Body of pancreas (tissue), 4 donors: ENCODE results near the gene ZNF43. TPM values are rescaled to one million over a fixed set of nuclear protein-coding genes. Genes with fewer than 3 reads are reported as not detected.
A peak's percentile ranks its signal among the peaks of the same experiment; 100 is the strongest.
"Not testable (repeated sequence)": the region's sequence is repeated elsewhere in the genome, so short reads cannot be mapped to it uniquely, and the experiment has no call there.

Source experiments
- ATAC-seq: fragments of 150-250 bp; one replicate; pipeline ENCODE4 v1.9.1; 2016
- DNase-seq, 4 donors: peaks; one replicate each; pipeline ENCODE4 v3.0.0-alpha.2; 2019
- H3K27ac ChIP-seq, 4 donors: fragments of 200-600 bp; sonication (generic); 1 replicate in 3 of 4; 2 replicates in 1 of 4; pipeline versions ENCODE4 v1.5.1 to v1.6.1; 2016 to 2019; ENCODE audit warnings: mild to moderate bottlenecking in 1 of 4, mixed read lengths in 1 of 4, moderate library complexity in 1 of 4
- H3K27me3 ChIP-seq, 2 donors: fragments of 200-600 bp; sonication (generic); one replicate each; pipeline ENCODE4 v1.6.0; 2016; ENCODE audit warnings: mild to moderate bottlenecking in 1 of 2
- H3K36me3 ChIP-seq, 2 donors: fragments of 200-600 bp; sonication (generic); replicated peaks in 1 of 2; 2 replicates each; pipeline ENCODE4 v1.5.1; 2016; ENCODE audit warnings: low read depth in 2 of 2; ENCODE audit not compliant: insufficient read depth in 1 of 2
- H3K4me1 ChIP-seq: fragments of 200-600 bp; sonication (generic); one replicate; pipeline ENCODE4 v1.6.0; 2016
- H3K4me3 ChIP-seq, 2 donors: fragments of 200-600 bp; sonication (generic); 1 replicate in 1 of 2; 2 replicates in 1 of 2; pipeline ENCODE4 v1.5.1; 2016 to 2019
- H3K9me3 ChIP-seq, 3 donors: fragments of 200-600 bp; sonication (generic); 1 replicate in 2 of 3; 2 replicates in 1 of 3; pipeline ENCODE4 v1.5.1; 2016
- POLR2A ChIP-seq, 3 donors: fragments of 450-650 bp; IDR thresholded peaks; one replicate each; pipeline ENCODE4 v1.6.1; 2016; ENCODE audit warnings: antibody characterized with exemption in 3 of 3, mild to moderate bottlenecking in 2 of 3
- WGBS, 2 donors: methylation state at CpG; one replicate each; pipeline ENCODE4 v1.1.5; 2017; 5-methylcytosine and 5-hydroxymethylcytosine counted together
- intact Hi-C: fragments of 100-400 bp; cut with DNase I; formaldehyde crosslinking; loops from one replicate; pipeline ENCODE4 v1.15.1; 2023
- total RNA-seq, 2 donors: library from RNA; depleted of rRNA; stranded (reverse); fragments of >200 nt; gene quantifications; one replicate each; pipeline ENCODE4 v1.1.0, GENCODE V29; 2016
- TF ChIP-seq, protein P1 (sequence below), 7 experiments: fragments of 450-650 bp in 4 of 7; fragments of 200-600 bp in 3 of 7; sonication (generic) in 3 of 7; IDR thresholded peaks; one replicate each; pipeline ENCODE4 v1.5.1; 2016 to 2019; ENCODE audit warnings: antibody characterized with exemption in 7 of 7

The ZNF43 gene
- total RNA-seq, 2 donors from 2014 or later, result 8.6 to 9.6 TPM

DNA sequence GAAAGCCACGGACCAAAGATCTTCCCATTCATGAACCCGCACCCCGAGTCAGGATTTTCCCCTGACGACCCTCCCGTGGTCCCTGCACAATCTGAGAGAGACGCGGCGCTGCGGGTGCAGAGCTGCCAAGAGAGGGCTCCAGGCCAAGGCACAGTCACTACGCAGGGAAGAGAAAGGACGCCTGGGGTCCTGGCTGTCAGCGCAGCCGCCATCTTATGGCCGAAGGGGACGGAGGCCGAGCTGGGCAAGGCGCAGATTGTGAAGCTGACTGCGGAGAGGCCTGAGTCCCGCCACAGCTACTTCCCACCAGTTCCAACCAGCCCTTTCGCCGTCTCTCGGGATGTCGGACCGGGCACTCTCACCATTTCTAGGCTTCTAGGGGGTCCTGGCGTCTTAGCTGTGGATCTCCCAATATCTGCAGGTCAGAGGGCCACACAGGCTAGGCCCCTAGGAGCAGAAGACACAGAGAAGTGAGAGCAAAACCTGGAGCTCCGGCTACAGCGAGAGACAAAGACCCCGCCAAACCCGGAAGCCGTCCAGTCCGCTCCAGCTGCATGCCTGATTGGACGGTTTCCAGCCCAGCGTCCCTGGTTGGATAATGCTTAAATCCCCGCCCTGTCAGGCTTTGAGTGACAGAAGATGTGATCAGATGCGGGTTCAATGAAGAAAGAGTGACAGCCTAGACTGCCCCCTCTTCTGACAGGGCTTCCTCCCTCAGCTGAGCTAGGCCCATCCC is 68.7 kb downstream of the ZNF43 start, which contains the start of gene ZNF100:
ZNF100 (minus strand) TSS at position 515 of the 736 bp plus-strand sequence; CDS start at position 365, 150 bp downstream.
- H3K36me3 ChIP-seq, result peaks cover 0 to 2% of the 10 kb centered on the region in 2 donors
- DNase-seq, result peak; percentile 92 to 95 (median 92)
- peak; percentile 95 for ATAC-seq
- TF ChIP-seq POLR2A (IDR thresholded peaks at IDR 0.05), result peak; percentile 42 to 88 (median 73)
- TF ChIP-seq, protein P1, sequence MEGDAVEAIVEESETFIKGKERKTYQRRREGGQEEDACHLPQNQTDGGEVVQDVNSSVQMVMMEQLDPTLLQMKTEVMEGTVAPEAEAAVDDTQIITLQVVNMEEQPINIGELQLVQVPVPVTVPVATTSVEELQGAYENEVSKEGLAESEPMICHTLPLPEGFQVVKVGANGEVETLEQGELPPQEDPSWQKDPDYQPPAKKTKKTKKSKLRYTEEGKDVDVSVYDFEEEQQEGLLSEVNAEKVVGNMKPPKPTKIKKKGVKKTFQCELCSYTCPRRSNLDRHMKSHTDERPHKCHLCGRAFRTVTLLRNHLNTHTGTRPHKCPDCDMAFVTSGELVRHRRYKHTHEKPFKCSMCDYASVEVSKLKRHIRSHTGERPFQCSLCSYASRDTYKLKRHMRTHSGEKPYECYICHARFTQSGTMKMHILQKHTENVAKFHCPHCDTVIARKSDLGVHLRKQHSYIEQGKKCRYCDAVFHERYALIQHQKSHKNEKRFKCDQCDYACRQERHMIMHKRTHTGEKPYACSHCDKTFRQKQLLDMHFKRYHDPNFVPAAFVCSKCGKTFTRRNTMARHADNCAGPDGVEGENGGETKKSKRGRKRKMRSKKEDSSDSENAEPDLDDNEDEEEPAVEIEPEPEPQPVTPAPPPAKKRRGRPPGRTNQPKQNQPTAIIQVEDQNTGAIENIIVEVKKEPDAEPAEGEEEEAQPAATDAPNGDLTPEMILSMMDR (IDR thresholded peaks at IDR 0.05), result no peak
- H3K27ac ChIP-seq, result peak within 1 kb of the TSS; percentile 58 to 91 (median 88)
- H3K27me3 ChIP-seq, result no peaks in the 10 kb centered on the region
- H3K4me3 ChIP-seq, result peak within 1 kb of the TSS; percentile 80 to 97
- no peaks in the 10 kb centered on the region for H3K4me1 ChIP-seq
- 0% methylated on average over 22 to 35 of the region's 35 CpGs for WGBS, 2 donors
- intact Hi-C loops, result no loop called here
- no peaks in the 10 kb centered on the region for H3K9me3 ChIP-seq

DNA sequence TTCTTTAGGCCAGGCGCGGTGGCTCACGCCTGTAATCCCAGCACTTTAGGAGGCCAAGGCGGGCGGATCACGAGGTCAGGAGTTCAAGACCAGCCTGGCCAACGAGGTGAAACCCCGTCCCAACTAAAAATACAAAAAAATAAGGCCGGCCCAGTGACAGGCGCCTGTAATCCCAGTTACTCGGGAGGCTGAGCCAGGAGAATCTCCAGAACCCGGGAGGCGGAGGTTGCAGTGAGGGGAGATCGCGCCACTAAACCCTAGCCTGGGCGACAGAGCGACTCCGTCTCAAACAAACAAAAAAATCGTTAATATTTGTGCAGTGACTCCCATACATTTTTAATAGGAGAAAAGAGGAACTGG is 69.3 kb downstream of the ZNF43 start:
- ATAC-seq, result peak; percentile 11
- WGBS, 2 donors, result 2% methylated on average over 19 of the region's 19 CpGs
- H3K27me3 ChIP-seq, H3K36me3 ChIP-seq, intact Hi-C loops, H3K4me1 ChIP-seq, H3K9me3 ChIP-seq: not testable (repeated sequence)
- Histone ChIP-seq H3K4me3 (peak overlapping the region; percentile 80 to 97), H3K27ac (peak overlapping the region in 3 of 4 donors; percentile 87 to 91 (median 88))
- peak in 1 of 4 donors; percentile 13 for DNase-seq

DNA sequence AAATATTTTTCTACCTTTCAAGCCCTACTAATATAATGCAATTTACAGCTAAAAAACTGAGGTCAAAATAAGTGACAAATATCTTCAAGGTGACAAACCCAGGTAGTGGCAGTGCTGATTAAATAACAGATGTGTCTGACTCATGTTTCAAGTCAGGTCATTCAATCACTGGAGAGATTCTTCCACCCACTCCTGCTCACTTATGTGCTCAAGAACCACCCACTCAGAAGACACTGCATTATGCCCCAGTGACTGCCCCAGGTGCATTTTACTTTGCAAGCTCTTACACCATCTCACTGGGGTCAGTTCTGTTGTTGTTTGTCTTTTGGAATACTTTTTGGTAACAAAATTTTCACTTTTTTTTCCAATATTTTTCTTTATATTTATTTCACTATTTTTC is 70.8 kb downstream of the ZNF43 start:
- no peak overlapping the region for H3K4me3 ChIP-seq
- H3K9me3 ChIP-seq, result no peaks in the 10 kb centered on the region
- H3K36me3 ChIP-seq, result peaks cover 0 to 2% of the 10 kb centered on the region in 2 donors
- intact Hi-C loops, result no loop called here
- TF ChIP-seq, protein P1 (IDR thresholded peaks at IDR 0.05), result no peak
- TF ChIP-seq POLR2A (IDR thresholded peaks at IDR 0.05), result no peak
- DNase-seq (no peak), ATAC-seq (no peak)
- no peaks in the 10 kb centered on the region for H3K4me1 ChIP-seq
- no peaks in the 10 kb centered on the region for H3K27me3 ChIP-seq
- no peak overlapping the region for H3K27ac ChIP-seq

DNA sequence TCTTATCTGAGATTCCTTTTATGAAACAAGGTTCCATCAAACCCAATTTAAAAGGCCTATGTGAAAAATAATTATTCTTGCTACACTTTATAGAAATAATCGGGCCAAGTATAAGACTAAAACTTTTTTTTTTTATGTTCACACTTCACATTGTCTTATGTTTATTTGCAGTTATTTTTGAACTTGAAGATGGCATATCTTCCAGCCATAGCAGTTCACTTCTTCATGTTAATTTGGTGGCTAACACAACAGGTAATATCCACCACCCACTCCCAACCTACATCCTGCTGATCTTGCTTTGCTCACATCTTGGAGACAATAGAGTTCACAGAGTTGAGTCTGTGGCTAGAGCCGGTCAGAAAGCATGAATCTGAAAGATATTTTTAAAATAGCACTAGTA is 74.4 kb downstream of the ZNF43 start:
- ATAC-seq, H3K4me3 ChIP-seq, H3K27me3 ChIP-seq, H3K36me3 ChIP-seq, H3K9me3 ChIP-seq, H3K4me1 ChIP-seq, DNase-seq, intact Hi-C loops, H3K27ac ChIP-seq: not testable (repeated sequence)
- WGBS, 2 donors, result 50% methylated on average over 2 of the region's 2 CpGs

DNA sequence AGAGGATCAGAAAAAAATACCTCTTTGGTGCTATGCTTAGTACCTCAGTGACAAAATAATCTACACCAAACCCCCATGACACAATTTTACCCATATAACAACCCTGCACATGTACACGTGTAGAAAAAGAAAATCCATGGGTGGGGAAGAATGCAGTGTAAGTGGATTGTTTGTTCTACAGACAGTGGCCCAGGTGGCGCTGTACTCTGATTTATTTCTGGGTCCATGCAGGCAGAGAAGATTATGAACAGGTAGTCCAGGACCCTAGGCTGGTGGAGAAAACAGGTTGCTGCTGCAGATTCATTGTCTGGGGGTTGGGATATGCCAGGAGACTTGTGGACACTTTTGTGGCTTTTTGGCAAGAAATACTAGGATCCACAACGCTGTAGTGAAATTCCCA is 77.7 kb downstream of the ZNF43 start:
- H3K36me3 ChIP-seq, result peaks cover 2 to 3% of the 10 kb centered on the region in 2 donors
- WGBS, 2 donors, result 87 to 88% methylated on average over 3 of the region's 3 CpGs
- intact Hi-C loops, result no loop called here
- no peak overlapping the region for H3K27ac ChIP-seq
- H3K9me3 ChIP-seq, result no peaks in the 10 kb centered on the region
- ATAC-seq, result no peak
- H3K4me1 ChIP-seq, result no peaks in the 10 kb centered on the region
- H3K27me3 ChIP-seq, result no peaks in the 10 kb centered on the region
- no peak for DNase-seq
- H3K4me3 ChIP-seq, result no peak overlapping the region
- TF ChIP-seq POLR2A (IDR thresholded peaks at IDR 0.05), result no peak
- TF ChIP-seq, protein P1 (IDR thresholded peaks at IDR 0.05), result no peak

DNA sequence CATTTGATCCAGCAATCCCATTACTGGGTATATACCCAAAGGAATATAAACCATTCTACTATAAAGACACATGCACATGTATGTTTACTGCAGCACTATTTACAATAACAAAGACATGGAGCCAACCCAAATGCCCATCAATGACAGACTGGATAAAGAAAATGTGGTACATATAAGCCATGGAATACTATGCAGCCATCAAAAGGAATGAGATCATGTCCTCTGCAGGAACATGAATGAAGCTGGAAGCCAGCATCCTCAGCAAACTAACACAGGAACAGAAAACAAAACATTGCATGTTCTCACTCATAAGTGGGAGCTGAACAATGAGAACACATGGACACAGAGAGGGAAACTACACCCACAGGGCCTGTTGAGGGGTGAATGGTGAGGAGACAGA is 80.4 kb downstream of the ZNF43 start:
- intact Hi-C loops, H3K36me3 ChIP-seq, DNase-seq, H3K9me3 ChIP-seq, H3K4me3 ChIP-seq, H3K4me1 ChIP-seq, H3K27ac ChIP-seq, ATAC-seq, H3K27me3 ChIP-seq: not testable (repeated sequence)

Other genes starting within 250 kb of the ZNF43 start
- 1 to 10 TPM; 4.3 to 6.2 TPM for gene ZNF100, start 68.6 kb downstream of the ZNF43 start, total RNA-seq
- gene ZNF208, start 174.8 kb upstream of the ZNF43 start, total RNA-seq, result 10 to 100 TPM in 1 of 2 donors, 1 to 10 TPM in 1; 4.4 to 36.6 TPM
- under 1 TPM; 0.33 to 0.78 TPM for gene ZNF257, start 216.3 kb upstream of the ZNF43 start, total RNA-seq